Smooth muscle cell (in vitro differentiated cells): Measurements from ENCODE around the gene LKAAEAR1. TPM values are rescaled to one million over a fixed set of nuclear protein-coding genes. Genes with fewer than 3 reads are reported as not detected.

Experiments
- DNase-seq: peaks from one replicate; lab custom pipeline; 2025; ENCODE audit not compliant: unreplicated experiment; lab: John Stamatoyannopoulos, UW
- H2AFZ ChIP-seq: fragments of 200-600 bp; sonication (generic); 2 replicates; pipeline ENCODE4 v1.6.0; 2016; ENCODE audit warnings: antibody characterized with exemption, low read depth, mild to moderate bottlenecking
- H3F3A ChIP-seq: fragments of 200-600 bp; sonication (generic); 2 replicates; pipeline ENCODE4 v1.6.0; 2017; ENCODE audit warnings: antibody characterized with exemption, low read depth
- H3K27ac ChIP-seq: fragments of 200-600 bp; sonication (generic); 2 replicates; pipeline ENCODE4 v1.5.1; 2016; ENCODE audit warnings: low read depth, mild to moderate bottlenecking
- H3K27me3 ChIP-seq: fragments of 200-600 bp; sonication (generic); 2 replicates; pipeline ENCODE4 v1.6.1; 2016; ENCODE audit warnings: low read depth, mild to moderate bottlenecking
- H3K36me3 ChIP-seq: fragments of 200-600 bp; sonication (generic); 2 replicates; pipeline ENCODE4 v1.5.1; 2016; ENCODE audit warnings: low read depth
- H3K4me1 ChIP-seq: fragments of 200-600 bp; sonication (generic); 2 replicates; pipeline ENCODE4 v1.5.1; 2016; ENCODE audit warnings: low read depth
- H3K4me2 ChIP-seq: fragments of 200-600 bp; sonication (generic); 2 replicates; pipeline ENCODE4 v1.6.0; 2016; ENCODE audit warnings: mild to moderate bottlenecking
- H3K4me3 ChIP-seq: fragments of 200-600 bp; sonication (generic); 2 replicates; pipeline ENCODE4 v1.5.1; 2016; ENCODE audit warnings: mild to moderate bottlenecking
- H3K79me2 ChIP-seq: fragments of 200-600 bp; sonication (generic); 2 replicates; pipeline ENCODE4 v1.6.0; 2016; ENCODE audit warnings: low read depth, mild to moderate bottlenecking
- H3K9ac ChIP-seq: fragments of 200-600 bp; sonication (generic); 2 replicates; pipeline ENCODE4 v1.6.0; 2016; ENCODE audit warnings: low read depth
- H3K9me3 ChIP-seq: fragments of 200-600 bp; sonication (generic); replicated peaks from 2 replicates; pipeline ENCODE4 v1.5.1; 2016; ENCODE audit warnings: low read depth
- H4K20me1 ChIP-seq: fragments of 200-600 bp; sonication (generic); 2 replicates; pipeline ENCODE4 v1.6.0; 2016; ENCODE audit warnings: low read depth
- CTCF ChIP-seq: fragments of 200-600 bp; sonication (generic); IDR thresholded peaks from 2 replicates; pipeline ENCODE4 v1.5.1; 2017; ENCODE audit warnings: borderline replicate concordance, mild to moderate bottlenecking, antibody characterized with exemption; ENCODE audit not compliant: insufficient read depth, poor library complexity, severe bottlenecking
- WGBS: methylation state at CpG from one replicate; pipeline ENCODE4 v1.1.7; 2016; ENCODE audit warnings: low lambda C conversion rate; 5-methylcytosine and 5-hydroxymethylcytosine counted together
- polyA plus RNA-seq: library from polyadenylated mRNA; unstranded; fragments of >200 nt; fragmentation: Nextera tagmentation; extraction: Ambion mirVana; gene quantifications from 2 replicates; pipeline ENCODE4 v1.2.1, GENCODE V29; 2016
- total RNA-seq: library from RNA; depleted of rRNA; stranded (reverse); fragments of >200 nt; gene quantifications from 2 replicates; pipeline ENCODE4 v1.2.3, GENCODE V29; 2014

Gene LKAAEAR1
- total and polyA plus RNA-seq, 2 experiments from 2014 or later = 0.79 TPM; not detected in 1

DNA sequence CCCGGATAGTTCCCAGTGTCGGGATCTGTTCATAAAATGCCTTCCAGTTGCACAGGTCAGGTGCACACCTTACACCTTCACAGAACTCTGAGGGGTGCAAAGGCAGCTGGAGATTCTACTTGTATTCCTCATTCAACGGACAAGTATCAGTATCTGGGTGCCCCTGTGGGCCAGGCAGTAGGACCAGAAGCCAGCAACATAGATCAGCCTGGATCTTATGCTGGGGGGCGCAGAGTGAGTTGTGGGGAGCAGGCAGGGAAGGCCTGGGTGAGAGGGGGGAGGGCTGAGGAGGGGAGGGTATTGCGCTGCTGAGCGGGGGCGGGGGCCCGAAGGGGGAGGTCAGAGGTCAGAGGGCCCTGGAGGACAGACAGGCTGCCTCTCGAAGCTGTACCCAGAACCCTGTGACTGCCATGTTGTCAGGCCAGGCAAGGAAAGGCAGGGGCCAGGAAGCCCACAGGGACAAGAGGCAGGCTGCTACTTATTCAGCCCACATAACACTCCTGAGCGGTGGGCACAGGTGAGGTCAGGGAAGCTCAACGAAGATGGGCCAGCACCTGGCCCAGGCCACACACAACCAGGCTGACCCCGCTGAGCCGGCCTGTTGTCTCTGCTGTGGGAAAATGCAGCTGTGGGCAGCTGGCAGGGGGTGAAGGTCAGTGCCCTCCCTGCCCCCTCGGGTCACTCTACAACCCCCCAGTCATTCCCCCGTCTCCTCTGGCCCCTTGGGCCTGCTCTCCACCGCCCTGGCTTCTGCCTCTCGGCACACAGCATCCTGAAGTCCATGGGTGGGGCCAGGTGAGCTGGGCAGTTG lies 3.2 kb downstream of the LKAAEAR1 start:
- Histone ChIP-seq H3F3A (peaks cover 14% of the 10 kb centered on the region), H3K36me3 (no peaks in the 10 kb centered on the region), H3K27ac (no peak overlapping the region), H3K4me3 (peak overlapping the region; percentile 76), H2AFZ (no peak overlapping the region), H4K20me1 (no peaks in the 10 kb centered on the region), H3K27me3 (peaks cover 24% of the 10 kb centered on the region), H3K79me2 (no peaks in the 10 kb centered on the region), H3K9me3 (no peaks in the 10 kb centered on the region), H3K4me1 (peaks cover 18% of the 10 kb centered on the region), H3K9ac (no peak overlapping the region), H3K4me2 (peak overlapping the region; percentile 89)
- 90% methylated on average over 13 of the region's 17 CpGs for whole genome bisulfite sequencing
- no peak for TF ChIP-seq CTCF
- no peak for DNase-seq

DNA sequence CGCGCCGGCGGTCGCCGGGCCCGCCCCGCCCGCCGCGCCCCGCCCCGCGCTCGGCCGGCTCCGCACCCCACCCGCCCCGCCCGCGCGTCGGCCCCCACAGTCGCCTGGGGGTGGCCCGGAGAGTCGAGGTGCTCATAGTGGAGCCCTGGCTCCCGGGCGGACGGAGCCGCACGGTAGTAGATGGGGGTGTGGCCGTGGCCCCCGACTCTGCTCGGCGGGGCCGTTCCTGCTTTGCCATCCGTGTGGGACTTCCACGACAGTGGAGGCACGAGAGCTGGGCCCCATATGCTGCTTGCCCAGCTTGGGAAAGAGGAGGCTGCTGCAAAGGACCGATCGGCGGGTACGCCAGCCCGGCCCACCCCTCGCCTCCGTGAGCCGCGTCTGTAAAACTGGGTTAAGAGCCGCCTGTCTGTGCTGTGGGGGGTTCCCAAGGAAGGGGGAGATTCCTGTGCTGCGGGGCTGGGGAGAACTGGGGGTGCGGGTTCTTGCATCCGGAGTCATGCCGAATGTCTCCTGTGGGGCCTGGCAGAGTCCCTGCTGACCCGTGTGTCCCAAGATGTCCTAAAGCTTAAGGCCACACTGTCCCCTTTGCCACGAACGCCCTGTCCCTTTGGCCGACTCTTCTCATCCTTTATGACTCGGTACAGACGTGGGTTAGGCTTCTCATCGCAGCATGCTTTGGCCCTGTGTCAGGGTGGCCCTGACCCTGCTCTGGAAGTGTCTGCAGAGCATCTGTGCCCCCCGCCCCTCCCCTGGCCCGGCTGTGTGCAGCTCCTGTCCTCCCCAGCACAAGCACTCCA lies 4.0 kb downstream of the LKAAEAR1 start, which contains the start of gene OPRL1:
Gene OPRL1, plus strand, starts transcription at position 70 of the 800 bp plus-strand sequence. CDS start 12,639 bp downstream, outside the sequence.
- no peak for TF ChIP-seq CTCF
- Histone ChIP-seq H4K20me1 (no peaks in the 10 kb centered on the region), H3F3A (peaks cover 14% of the 10 kb centered on the region), H3K36me3 (no peaks in the 10 kb centered on the region), H3K79me2 (no peaks in the 10 kb centered on the region), H3K9me3 (no peaks in the 10 kb centered on the region), H3K27ac (peak within 1 kb of the TSS; percentile 44), H3K4me2 (peak within 1 kb of the TSS; percentile 89), H3K4me1 (peaks cover 18% of the 10 kb centered on the region), H3K9ac (peak within 1 kb of the TSS; percentile 60), H3K4me3 (peak within 1 kb of the TSS; percentile 76), H3K27me3 (peaks cover 16% of the 10 kb centered on the region), H2AFZ (no peak within 1 kb of the TSS)
- 10% methylated on average over 41 of the region's 62 CpGs for WGBS
- peak; percentile 59 for DNase-seq

DNA sequence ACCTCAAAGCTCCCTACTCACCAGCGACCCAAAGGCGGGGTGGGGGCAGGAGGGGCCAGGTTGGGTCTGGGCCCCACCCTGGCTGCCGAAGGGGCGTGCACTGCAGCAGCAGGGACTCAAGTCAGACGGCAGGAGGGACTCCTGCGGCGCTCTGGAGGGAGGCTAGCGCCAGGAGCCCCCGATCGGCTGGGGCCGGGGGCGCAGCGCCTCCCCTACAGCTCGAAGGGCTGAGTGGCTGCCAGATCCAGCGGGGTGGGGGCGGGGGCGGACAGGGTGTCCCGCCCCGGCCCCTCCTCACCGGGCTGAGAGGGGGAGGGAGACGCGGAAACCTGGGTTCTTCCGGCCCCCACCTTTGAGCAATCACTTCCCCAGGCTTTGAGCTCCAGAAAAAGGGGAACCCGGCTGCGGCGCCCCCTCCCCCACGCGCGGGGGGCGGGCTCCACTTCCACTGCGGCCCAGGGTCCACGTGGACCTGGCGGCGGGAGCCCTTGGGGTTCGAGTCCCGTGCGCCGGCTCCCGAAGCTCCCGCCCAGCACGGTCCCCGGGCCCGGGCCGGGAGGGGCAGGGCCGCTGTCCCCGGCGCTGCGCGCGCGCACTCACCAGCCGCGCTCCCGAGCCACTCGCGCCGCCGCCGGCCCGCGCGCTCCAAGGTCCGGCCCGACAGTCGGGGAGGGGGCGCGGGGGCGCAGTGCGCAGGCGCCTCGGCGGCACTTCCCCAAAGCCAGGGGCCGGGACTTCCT lies 4.8 kb downstream of the LKAAEAR1 start, which contains the start of gene RGS19:
Gene RGS19, minus strand, starts transcription at position 246 of the 740 bp plus-strand sequence. CDS start 2,632 bp downstream, outside the sequence.
- Histone ChIP-seq H3K9me3 (no peaks in the 10 kb centered on the region), H3F3A (peaks cover 14% of the 10 kb centered on the region), H3K9ac (peak within 1 kb of the TSS; percentile 60), H4K20me1 (no peaks in the 10 kb centered on the region), H3K4me1 (peaks cover 13% of the 10 kb centered on the region), H3K4me2 (peak within 1 kb of the TSS; percentile 89), H3K27me3 (peaks cover 9% of the 10 kb centered on the region), H3K36me3 (no peaks in the 10 kb centered on the region), H2AFZ (no peak within 1 kb of the TSS), H3K4me3 (peak within 1 kb of the TSS; percentile 76), H3K79me2 (no peaks in the 10 kb centered on the region), H3K27ac (peak within 1 kb of the TSS; percentile 44)
- TF ChIP-seq CTCF = no peak
- DNase-seq = peak; percentile 59
- WGBS = under 1% methylated on average over 39 of the region's 73 CpGs
